ENCODE measurements around the gene MSX1.

MSX1 gene

DNA sequence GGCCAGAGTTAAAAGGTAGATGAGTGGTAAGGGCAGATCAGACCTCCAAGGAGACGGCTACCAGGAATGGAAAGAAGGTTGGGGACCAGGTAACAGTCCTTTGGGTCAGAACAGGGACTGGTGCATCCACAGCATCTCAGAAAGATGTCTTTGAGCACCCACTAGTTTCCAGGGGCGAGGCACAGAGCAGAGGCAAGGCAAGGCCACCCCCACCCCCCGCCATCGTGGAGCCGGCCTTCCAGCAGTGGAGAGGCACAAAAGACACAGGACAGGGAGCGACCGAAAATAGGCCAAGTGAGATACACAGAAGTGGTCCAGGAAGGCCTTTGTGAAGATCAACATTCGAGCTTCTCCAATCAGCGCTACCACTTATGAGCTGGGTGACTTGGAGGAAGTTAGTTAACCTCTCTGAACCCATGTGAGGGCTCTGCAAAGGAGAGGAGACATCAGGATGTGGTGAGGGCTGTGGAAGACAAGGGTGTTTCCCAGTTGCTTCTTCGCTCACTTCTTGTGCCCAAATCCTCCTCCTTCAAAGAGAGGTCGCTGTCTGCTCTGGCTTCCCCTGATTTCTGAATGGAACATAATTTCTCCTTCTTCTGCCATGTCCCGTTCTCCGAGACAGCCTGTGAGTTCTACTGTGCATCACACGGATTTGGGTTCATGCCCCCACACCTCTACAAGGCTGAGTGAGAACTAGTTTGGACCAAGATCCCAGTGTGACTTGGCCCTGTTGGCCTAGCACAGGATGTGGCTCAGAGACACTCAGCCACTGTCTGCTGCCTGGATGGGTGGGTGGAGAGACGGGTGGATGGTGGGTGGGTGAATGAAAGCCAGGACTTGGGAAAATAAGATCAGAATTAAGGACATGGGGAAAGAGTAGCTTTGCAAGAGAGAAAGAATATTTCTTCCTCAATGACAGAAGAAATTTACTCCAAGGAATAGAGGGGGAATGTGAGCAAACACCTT lies 16.7 kb upstream of the MSX1 start:
- no peak for DNase-seq

DNA sequence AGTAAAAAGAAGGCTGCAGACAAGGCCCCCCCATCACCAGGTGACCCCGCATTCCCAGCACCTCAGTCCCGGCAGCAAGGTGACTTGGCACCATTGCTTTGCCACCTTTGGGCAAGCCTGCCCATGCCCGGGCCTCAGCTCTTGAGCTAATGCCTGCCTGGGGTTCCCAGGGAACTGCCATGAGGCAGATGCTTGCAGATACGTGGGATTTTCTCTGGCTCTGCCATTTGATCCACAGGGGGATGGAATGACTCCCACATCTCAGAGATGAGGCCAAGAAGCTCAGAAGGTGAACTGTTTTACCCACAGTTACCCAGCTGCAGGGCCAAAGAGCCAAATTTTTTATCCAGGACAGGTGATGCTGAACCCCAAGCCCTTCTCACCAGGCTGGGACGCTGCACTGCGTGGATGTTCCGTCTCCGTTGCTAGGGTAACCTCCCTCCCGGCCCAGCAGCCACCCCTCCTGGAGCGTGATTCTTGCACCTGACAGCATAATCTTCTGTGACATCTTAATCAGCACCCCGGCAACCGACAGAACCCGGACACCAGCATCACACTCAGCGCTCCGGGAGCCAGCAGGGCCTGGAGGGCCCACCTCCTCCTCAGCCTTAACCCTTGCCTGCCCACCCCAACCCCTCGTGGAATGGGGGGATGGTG lies 15.7 kb upstream of the MSX1 start:
- no peak for DNase-seq

DNA sequence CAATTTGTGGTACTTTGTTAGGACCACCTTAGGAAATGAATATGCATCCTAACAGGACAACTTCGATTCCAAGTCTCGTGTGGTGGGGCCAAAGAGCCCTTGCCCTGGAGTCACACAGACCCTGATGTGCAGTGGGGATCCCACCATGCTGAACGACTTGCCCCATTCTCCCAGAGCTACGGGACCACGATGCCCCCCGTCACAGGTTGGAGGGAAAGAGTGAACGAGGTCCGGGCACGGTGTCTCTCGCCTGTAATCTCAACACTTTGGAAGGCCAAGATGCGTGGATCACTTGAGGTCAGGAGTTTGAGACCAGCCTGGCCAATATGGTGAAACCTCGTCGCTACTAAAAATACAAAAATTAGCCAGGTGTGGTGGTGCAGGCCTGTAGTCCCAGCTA lies 14.4 kb upstream of the MSX1 start:
- no peak for DNase-seq

DNA sequence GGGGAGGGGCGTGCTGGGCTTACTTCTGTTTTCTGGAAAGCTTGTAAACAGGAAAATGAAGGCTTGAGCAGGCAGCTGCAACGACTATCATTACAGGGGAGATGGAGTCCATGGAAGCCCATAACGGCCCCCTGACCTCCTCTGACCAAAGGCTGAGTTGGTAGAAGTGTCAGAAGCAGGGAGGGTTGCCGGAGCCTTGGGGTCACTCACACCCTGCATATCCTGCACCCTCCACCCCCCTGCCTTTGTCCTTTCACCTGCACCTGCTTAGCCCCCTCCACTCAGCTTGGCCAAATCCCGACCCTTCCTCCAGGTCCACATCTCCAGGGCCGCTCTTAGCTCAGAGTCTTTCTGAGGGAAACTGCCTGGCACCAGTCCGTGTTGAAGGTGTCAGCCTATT lies 12.5 kb upstream of the MSX1 start:
- no peak for DNase-seq

DNA sequence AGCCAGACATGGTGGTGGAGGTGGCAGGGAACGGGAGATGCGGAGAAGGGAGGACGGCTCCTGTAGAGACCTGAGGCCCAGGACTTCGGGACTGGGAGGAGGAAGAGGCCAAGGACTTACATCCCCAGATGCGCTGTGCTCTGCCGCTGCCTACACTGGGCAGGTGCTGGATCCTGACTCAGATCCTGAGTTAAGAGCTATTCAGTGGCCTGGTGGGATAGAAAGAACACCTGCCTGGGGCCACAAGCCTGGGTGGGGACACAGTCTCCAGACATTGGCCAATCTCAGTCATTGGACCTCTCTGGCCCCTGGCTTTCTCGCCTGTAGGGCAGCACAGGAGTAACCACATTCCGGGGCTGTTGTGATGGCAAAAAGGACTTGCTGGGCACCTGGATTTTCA lies 10.9 kb upstream of the MSX1 start:
- no peak for DNase-seq

DNA sequence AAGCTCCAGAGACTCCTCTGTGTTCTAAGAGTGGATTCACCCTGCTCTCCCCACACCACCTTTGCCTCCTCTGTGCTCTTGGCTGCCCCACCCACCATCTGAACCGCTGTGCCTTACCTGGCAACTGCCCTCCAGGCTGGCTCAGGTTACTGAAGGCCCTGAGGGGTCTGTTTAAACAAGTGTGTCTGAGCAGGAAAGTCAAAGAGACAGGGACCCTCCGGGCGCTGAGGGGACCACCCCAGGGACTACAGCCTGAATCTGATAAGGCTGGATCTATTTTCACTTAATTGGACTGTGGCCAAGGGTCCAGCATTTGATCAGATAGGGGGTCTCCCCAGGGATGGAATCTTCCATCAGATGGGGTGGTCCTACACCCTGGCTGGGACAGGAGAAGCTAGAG lies 10.4 kb upstream of the MSX1 start:
- DNase-seq: no peak

DNA sequence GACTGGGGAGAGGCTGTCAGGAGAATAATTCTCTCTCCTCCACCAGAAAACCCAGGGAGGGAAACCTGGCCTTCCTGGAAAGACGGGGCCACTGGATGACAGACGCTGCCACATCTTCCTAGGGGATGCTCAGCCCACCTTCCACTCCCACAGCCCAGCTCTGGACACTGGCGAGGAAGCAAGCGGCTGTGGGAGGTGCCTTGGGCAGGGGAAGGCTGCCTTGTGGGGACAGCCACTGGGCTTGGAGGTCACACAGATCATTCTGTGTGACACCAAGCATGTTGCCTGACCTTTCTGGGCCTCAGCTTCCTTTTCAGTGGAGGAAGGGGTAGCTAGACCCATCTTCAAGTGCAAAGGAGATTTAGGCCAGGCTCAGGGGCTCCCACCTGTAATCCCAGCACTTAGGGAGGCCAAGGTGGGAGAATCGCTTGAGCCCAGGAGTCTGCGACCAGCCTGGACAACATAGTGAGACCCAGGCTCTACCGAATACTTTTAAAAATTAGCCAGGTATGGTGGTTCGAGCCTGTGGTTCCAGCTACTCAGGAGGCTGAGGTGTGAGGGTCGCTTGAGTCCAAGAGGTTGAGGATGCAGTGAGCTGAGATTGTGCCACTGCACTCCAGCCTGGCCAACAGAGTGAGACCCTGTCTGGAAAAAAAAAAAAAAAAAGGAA lies 9.8 kb upstream of the MSX1 start:
- DNase-seq: no peak

DNA sequence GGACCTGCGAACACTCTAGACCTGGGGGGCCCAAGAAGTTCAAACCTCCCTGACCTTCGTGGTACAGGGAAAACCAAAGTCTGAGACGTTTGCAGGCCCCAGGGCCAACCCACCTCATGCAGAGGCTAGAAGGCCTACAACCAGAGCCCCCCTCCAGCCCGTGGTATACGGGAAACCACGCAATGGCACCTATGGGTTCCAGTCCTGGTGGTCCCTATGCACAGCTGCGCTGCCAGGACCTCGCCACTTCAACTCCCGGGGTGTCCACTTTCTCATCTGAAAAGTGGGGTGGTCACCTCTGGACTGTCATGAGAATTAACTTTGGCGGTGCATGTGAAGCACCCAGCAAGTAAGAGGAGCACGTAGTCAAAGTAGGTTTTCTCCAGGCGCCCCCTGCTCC lies 8.4 kb upstream of the MSX1 start:
- no peak for DNase-seq

DNA sequence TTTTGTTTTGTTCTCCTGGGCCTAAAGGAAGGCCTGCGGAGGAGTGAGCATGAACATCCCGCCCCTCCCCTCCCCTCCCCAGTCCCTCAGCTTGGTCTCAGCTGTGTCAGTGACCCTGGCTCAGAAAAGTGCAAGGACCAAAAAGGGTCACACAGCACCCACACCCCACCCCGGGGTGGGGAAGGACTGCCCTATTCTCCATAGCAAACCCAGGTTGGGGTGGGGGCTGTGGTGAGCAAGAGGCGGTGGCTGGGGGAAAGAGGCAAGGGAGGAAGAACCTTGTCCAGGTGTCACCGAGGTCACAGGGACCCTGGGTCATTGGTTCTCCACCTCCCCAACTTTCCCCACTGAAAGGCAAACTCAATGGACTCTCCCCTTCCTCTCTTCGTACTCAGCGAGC lies 7.6 kb upstream of the MSX1 start:
- no peak for DNase-seq

DNA sequence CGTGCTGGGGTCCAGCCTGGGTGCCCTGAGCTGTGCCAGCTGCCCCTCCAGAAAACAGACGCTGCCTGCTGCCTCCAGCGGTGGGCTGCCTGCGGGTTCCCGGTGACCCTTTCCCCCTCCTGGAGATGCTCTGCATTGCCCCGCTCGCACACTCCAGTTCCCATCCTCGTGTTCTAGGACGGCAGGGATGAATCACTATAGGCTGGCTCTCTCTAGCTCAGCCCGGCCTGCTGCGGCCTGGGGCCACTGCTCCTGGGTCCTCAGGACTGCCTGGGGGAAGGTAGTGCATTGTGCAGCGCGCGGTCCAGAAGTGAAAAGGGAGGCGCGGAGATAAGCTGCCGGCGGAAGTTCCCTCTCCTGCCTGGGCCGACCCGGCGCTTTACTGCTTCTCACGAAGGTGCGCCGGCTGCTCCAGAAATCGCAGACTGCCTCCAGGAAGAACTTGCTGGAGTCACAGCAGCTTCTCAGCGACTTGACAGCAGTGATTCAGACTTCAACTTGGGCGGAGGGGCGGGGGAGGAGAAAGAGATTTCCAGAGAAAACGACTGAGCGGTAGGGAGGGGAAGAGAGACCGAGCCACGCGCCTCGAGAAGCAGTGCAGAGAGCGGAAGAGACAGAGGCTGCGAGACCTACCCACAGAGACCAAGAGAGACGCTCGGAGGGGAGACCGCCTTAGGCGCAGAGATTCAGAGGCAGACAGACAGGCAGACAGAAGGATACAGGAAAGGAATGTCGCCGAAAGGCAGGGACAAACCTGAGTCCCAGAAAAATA lies 6.7 kb upstream of the MSX1 start:
- DNase-seq: peak; percentile 37 to 49

DNA sequence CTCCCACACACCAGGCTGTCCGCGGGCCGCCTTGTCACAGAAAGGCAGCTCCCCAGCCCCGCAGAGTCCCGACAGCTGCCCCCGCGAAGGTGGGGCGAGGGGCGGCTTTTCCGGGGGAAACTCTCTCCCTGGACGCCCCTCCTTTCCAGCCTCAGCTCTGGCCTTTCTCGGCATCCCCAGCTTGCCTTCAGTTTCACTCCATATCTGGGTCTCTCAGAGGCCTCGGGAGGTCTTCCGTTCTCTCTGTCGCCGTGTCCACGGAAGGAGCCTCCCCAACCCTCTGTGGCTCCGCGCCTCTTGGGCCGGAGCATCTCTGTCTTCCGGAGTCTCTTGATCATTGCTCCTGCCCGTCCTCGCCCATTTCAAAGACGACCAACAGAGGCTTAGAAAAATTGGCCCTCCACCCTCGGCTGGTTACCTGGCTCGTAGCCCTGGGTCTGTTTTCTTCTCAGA lies 6.1 kb upstream of the MSX1 start:
- DNase-seq: no peak

DNA sequence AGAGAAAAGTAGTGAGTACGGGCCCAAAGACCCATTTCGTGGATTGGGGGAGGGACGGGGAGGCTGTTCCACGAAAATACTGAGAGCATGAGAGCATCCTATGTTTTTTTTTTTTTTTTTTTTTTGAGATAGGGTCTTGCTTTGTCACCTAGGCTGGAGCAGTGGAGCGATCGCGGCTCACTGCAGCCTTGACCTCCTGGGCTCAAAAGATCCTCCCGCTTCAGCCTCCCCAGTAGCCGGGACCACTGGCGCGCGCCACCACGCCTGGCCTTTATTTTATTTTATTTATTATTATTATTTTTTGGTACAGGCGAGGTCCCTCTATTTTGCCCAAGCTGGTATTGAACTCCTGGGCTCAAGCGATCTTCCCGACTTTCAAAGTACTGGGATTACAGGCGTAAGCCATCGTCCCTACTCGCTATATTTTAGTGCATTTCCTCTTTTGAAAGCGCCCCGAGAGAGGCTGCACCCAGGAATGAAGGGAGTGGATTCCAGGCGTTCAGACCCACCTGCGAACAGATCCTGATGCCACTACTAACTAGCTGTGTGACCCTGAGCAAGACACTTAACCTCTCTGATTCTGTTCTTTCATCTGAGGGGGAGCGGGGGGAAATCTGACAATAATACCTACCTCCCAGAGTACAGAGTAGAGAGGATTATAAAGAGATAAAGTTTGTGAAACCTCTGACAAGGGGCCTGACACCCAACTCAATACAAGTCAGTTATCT lies 5.4 kb upstream of the MSX1 start:
- no peak for DNase-seq

DNA sequence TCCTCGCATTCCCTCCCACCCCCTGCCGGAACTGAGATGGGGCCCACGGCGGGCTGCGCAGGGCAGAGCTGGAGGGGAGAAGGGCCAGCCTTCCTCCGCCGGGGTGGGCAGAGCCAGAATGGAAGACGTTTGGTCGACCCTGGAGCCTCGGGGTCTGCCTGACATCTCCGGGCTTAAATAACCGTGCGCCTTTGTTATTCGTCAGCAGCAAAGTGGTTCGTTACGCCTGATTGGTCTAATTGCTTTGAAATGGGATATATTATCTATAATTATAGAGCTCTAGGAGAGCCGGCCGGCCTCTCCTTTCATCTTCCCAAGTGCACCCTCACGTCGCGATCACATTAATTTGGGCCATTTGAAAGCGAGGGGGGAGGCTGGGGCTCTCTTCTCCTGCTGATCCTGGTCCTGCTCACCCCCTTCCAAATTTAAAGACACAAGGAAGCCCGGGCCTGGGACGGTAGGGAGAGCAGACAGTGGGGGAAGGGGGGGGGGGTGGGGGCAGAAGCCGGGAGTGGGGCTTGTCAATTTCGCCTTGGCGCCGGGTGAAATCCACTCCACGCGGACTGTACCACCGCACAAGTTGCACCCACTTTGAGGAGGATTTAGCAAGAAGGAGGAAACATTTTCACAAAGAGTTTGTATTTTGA lies 4.7 kb upstream of the MSX1 start:
- peak; percentile 52 to 54 for DNase-seq

DNA sequence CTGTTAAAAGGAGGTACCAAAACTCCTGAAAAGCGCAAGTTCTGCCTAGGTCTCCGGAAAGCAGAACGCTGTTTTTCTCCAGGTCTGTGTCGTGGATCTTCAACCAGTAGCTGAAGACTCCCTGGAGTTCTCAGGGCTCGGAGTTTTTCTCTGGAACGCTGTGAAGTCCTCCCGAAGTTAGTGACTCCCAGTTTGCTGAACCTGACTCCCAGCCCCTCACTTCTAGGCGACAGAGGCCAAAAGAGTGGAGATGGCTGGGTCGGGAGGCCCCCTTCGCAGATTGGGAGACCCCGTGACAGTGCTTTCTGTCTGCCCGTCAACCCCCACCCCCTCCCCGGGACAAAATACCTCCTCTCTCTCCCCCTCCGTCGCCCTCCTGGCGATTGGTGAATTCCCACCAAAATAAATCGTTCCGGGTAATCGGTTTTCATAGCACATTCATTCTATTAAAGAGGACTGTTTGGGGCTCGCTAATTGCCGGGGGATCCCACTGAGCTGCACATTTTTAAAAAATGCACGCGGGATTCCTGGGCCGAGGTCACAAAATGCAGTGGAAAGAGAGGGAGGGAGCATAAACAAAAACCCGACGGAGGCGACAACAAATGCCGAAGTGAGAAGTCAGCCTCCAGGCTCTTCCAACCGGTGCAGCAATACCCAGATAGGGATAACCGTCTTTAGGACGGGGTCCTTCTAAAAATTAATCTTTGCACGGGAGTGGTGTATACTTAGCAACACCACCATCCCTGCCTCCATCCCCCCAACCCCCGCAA lies 4.0 kb upstream of the MSX1 start:
- DNase-seq: no peak

DNA sequence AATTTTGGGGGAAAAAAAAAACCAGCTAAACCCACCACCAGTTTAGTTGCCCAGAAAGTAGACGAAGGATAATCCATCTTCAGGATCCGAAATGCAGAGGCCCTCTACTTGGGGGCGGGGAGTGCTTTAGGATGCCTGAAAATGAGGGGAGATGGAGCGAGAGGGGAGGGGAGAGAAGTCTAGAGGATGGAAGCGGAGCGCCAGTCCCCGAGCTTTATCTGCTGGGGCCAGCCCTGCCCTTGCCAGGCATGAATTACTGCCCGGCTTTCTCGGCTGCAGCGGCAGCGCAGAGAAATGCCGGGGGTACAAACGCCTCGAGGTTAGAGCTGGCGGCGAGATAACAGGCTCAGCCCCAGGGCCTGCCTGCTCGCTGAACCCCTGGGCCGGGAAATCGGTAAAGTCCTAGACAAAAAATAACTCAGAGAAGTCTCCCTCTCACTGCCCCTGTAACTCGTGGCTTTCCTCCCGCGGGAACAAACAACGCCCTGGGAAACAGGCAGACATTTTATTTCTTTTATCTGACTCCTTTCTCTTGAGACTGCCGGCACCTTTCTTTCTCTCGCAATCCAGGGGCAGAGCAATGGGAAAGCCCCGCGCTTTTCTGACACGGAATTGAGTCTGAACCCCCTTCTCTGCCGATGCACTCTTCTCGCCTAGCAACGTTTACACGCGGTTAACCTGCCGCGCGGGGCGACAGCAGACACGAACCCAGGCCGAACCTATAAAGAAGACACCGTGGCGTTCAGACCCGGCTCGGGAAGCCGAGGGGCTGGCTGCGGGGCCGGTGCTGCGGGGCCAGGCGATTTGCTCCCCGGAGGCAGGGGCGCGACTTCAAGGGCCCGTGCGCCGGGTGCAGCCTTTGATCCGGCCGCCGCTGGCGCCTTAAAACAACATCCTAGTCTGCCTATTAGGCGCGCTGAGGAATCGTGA lies 3.1 kb upstream of the MSX1 start:
- DNase-seq: peak; percentile 57 to 62

DNA sequence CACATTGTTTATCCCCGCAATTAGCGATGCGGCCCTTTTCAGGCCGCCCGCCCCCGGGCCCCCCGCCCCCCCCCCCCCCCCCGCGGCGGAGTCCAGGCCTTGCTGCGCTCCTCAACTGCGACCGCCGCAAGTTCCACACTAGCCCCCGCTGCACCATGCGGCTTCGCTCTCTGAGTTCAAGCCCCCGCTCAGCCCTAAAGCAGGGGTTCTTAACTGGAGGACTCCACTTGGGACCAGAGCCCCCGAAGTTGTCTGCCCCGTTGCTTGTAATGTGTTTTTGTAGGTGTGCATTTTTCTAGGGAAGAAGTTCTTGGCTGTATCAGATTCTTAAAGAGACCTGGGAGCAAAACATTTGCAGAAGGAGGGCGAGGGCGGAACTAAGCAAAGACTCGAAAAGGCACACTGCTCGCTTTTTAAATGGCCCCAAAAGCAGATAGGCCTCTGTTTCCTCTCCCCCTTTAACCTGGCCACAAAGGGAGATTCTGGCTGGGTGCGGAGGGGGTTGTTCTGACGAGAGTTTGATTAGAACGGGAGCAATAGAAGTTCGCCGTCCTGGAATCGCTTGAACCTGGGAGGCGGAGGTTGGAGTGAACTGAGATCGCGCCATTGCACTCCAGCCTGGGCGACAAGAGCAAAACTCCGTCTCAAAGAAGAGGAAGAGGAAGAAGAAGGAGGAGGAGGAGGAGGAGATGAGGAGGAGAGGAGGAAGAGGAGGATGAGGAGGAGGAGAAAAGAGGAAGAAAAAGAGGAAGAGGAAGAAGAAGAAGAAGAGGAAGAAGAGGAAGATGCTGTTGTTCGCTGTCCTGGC lies 2.3 kb upstream of the MSX1 start:
- no peak for DNase-seq

DNA sequence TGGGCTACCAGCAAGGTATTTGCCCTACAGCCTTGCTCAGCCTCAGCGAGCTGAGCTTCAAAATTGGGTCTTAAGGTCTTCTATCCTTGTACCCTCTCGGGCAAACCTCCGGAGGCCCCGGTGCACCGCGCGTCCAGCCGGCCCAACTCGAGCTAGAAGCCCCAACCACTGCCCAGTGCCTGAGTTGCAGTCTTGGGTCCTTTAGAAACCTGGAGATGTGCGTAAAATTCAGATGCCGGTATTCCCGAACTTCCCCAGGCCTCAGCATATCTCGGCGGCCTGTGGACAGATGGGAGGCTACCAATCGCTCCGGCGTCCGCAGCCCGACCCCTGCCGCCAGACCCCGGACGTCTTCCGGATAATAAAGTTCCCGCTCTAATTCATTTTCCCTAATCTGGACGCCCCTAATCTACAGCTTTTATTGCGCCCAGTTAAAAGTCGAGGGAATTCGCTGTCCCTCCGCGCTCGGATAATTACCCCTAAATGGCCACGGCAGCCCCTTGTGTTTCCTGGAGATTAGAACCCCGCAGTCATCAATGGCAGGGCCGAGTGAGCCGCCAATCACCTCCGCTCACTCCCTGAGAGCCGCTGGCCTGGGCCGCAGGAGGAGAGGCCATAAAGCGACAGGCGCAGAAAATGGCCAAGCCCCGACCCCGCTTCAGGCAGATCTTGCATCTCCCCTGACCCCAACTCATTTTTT lies 1.5 kb upstream of the MSX1 start:
- no peak for DNase-seq
